Inflammatory macrophage (primary cell): ENCODE measurements around the gene ERRFI1.

Experiments used
- DNase-seq, 2 donors: peaks; one replicate each; pipeline ENCODE4 v3.0.0-alpha.2; 2020 to 2022

Gene ERRFI1

GRCh38 chr1:8002921-8003320 is 23.2 kb downstream of the ERRFI1 start:
- DNase-seq, result no peak

DNA sequence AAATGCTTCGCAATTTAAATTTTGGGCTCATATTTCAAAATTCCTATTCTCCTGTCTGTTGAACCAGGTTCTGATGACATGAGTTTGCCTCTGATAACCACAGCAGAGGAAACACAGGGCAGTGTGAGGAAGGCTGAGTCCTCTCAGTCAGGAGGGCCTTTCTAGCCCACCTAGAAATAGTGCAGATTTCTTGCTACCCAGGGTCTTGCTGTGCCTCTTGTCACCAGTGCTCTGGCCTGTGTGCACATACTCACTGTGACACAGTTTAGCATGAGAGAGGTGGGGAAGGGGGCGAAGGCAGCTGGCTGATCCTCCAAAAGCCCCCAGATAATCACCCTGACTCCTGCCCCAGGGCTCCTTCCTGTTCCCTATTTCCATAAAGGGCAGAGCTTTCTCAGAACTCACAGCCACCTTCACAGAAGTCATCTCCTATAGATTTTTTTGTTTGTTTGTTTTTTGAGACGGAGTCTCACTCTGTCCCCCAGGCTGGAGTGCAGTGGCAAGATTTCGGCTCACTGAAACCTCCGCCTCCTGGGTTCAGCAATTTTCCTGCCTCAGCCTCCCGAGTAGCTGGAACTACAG is 23.7 kb downstream of the ERRFI1 start:
- DNase-seq, result peak; percentile 26 to 31

DNA sequence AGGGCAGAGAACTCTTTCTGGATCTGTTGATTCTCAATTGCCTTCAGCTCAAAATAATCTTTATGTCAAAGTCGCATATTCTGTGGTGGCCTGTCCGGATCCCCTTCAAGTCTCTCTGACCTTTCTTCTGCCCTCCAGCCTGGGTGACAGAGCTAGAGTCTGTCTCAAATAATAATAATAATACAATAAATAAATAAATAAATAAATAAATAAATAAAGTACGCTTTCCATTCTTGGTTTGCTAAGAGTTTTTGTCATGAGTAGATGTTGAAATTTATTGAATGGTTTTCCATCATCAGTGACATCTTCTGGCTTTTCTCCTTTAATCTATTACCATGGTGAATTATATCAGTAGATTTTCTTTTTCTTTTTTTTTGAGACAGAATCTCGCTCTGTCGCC is 30.7 kb downstream of the ERRFI1 start:
- no peak for DNase-seq

DNA sequence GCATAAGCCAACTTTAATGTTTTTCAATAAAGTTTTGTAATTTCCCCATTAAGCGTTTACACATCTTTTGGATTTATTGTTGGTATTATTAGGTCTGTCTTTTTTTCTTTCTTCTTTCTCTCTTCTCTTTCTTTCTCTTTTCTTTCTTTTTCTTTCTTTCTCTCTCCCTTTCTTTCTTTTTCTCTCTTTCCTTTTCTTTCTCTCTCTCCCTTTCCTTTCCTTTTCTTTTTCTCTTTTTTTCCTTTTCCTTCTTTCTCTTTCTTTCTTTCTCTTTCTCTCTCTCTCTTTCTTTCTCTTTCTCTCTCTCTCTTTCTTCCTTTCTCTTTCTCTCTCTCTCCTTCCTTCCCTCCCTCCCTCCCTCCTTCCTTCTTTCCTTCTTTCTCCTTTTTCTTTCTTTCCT is 31.3 kb downstream of the ERRFI1 start:
- DNase-seq, result no peak

- DNase-seq, result no peak
Observed at GRCh38 chr1:7993593-7994479, 32.3 kb downstream of the ERRFI1 start.

DNA sequence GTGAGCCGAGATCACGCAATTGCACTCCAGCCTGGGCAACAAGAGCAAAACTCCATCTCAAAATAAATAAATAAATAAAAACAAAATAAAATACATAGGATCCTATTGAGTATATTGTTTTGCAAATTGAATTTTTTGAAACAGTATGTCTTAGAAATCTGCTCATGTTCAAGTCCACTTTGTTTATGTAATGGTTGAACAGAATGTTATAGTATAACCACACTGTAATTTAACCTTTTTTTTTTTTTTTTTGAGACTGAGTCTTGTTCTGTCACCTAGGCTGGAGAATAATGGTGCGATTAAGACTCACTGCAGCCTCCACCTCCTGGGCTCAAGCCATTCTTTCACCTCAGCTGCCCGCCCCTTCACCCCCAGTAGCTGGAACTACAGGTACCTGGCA is 33.2 kb downstream of the ERRFI1 start:
- DNase-seq, result no peak

DNA sequence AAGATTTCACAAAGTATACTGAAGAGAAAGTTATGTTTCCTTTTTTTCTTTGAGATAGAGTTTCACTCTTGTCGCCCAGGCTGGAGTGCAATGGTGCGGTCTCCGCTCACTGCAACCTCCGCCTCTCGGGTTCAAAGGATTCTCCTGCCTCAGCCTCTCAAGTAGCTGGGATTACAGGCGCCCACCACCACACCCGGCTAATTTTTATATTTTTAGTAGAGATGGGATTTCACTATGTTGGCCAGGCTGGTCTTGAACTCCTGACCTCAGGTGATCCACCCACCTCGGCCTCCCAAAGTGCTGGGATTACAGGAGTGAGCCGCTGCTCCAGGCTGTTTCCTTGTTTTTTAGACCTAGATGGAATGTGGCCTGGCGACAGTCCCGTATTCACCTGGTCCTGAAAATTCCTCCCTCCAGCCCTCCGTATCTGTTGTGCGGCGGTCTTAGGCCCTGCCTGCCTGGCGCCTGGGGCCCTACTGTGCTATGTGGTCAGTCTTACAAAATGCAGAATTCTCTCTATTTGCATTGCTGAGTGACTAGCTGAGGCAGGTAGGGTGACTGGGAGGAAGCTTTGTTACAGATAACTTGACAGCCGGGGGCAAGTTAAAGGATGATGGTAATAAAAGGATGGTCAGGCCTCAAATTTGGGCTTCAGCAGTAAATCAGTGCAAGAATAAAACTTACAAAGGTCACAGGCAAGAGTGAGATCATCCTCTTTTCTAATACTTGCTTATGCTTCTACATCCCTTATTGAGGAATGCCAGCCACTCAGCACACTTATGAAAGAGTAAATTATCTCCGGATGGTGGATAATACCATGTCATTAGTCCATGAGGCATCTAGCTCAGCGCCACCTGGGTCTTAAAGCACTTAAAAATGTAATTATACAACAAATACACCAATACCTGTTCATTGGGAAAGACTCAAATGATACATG is 34.3 kb downstream of the ERRFI1 start:
- DNase-seq, result no peak

DNA sequence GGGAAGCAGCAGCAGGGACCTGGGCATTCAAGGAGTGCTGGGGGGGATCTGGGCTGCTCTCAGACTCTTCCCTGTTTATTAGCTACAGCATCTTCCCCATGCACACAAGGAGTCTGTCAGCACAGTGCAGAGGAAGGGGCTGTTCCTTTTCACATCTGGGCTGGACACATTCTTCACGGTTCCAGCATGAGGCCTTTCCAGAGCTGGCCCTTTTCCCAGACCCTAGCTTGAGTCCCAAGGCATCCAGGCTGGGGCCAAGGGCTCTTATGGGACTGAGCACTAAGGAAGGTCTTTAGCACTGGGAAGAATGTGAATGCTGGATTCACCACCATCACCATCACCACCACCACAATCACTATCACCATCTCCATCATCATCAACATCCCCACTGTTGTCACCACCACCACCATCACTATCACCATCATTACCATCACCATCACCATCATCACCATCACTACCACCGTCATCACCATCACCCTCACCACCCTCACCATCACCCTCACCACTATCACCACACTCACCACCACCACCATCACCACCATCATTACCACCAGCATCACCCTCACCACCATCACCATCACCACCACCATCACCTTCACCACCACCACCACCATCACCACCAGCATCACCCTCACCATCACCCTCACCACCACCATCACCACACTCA is 36.2 kb downstream of the ERRFI1 start:
- DNase-seq, result no peak

- no peak for DNase-seq
Observed at GRCh38 chr1:7988576-7988975, 37.5 kb downstream of the ERRFI1 start.

GRCh38 chr1:7987528-7987927 is 38.6 kb downstream of the ERRFI1 start:
- no peak for DNase-seq

GRCh38 chr1:7985851-7986612 is 40.1 kb downstream of the ERRFI1 start:
- DNase-seq, result no peak

- no peak for DNase-seq
Observed at GRCh38 chr1:7984811-7985210, 41.3 kb downstream of the ERRFI1 start.

- no peak for DNase-seq
Observed at GRCh38 chr1:7983086-7983778, 42.9 kb downstream of the ERRFI1 start.

GRCh38 chr1:7980984-7981383 is 45.1 kb downstream of the ERRFI1 start:
- no peak for DNase-seq

DNA sequence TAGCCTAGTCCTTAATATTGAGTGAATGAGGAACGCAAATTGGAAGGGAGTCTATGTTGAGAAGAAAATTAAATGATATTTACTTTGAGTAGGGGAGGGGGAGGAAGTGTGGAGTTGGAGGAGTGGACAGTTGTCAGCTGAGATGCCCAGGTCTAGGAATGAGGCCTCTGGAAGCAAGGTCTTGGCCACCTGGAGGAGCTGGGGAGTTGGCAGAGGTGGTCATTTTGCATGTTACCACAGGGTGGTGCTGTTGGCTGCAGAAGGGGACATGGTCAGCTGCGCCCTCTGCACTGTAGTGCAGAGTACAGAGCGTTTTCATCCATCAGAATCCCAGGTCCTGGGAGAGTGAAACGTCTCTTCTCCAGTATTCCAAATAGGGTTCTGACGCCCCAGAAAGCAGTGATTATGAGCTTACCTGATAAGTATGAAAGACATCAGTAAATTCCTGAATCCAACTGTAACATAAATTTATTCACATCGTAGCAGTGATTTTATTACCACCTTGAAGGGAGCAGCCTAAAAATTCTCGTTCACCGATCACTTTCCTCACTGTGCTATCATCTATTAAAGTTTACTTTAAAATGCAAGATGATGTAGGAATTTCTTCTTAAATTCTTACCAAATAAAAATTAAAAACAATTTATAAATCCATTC is 50.8 kb downstream of the ERRFI1 start:
- peak; percentile 49 to 50 for DNase-seq

DNA sequence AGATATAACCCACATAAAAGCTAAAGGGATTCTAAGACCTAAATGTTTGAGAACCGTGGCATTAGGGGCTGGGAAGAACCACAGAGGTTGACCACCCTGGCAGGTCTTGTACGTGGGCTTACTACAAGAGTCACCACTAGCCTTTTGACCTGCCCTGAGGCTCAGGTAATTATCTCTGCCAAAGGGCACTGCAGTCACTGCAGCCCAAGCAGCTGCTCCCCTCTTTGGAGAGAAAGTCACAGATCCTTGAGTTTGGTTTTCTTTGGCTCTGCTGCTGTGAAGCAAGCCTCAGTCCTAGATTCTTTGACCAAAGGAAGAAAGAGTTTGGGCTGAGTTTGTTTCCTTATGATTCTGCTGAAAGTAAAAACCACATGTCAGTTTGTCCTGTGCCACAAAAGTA is 53.0 kb downstream of the ERRFI1 start:
- no peak for DNase-seq

DNA sequence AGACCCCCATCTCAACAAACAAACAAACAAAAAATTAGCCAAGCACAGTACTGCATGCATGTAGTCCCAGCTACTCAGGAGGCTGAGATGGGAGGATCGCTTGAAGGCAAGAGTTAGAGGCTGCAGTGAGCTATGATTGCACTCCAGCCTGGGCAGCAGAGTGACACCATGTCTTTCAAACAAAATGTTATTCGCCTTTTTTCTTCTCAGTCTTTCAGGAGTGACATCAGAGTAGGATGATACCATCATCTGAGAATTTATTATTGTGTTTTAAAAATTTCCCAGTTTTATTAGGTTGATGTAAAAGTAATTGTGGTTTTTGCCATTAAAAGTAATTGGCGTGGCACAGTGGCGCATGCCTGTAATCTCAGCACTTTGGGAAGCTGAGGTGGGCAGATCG is 53.8 kb downstream of the ERRFI1 start:
- DNase-seq, result no peak

DNA sequence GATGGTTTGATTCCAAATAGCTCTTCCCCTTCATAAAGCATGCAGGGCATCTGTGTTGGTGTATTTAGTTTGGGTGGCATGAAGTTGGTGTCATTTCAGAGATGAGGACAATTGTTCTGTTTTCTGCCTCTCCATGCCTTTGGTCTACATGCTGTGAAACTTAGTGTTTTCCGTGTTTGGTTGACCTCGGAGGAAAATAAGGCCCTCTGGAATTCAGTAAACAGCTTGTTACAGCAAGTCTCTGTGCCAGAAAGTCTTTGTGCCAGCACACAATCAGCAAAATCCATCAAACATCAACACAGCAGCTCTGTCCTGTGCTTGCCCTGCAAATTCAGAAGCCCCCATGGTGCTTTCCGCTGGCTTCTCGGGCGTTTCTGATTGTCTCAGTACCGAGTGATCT is 55.1 kb downstream of the ERRFI1 start:
- DNase-seq, result no peak

- no peak for DNase-seq
Observed at GRCh38 chr1:7970246-7970645, 55.9 kb downstream of the ERRFI1 start.

GRCh38 chr1:7967651-7968050 is 58.5 kb downstream of the ERRFI1 start:
- DNase-seq, result no peak

- DNase-seq, result no peak
Observed at GRCh38 chr1:7967196-7967595, 58.9 kb downstream of the ERRFI1 start.
